ENCODE results near the gene OR10H1.
"Not testable (repeated sequence)": the region's sequence is repeated elsewhere in the genome, so short reads cannot be mapped to it uniquely, and the experiment has no call there.

The OR10H1 gene

GRCh38 chr19:15841875-15842569 is 26.6 kb upstream of the OR10H1 start:
- H3F3A ChIP-seq (ENCODE audit: low read depth), result 0 out of 2 replicates have a peak, but pooled peaks cover 12% of the 10 kb centered on the region
- TF ChIP-seq CTCF (conservative IDR thresholded peaks at IDR 0.05; ENCODE audit: low read length), result peak; percentile 70
- TF ChIP-seq EZH2phosphoT487 (IDR thresholded peaks at IDR 0.05; ENCODE audit: borderline replicate concordance), result no peak
- no peaks in the 10 kb centered on the region for H3K27me3 ChIP-seq (ENCODE audit: insufficient read depth, low read length, poor library complexity, severe bottlenecking)
- H3K79me2 ChIP-seq (ENCODE audit: insufficient read depth, low read length), result peaks cover 12% of the 10 kb centered on the region; the same call in 1 of the 2 replicates
- no peaks in the 10 kb centered on the region for H3K36me3 ChIP-seq (ENCODE audit: insufficient read depth, low read length)
- H2AFZ ChIP-seq (ENCODE audit: low read length), result no peak overlapping the region
- no peak overlapping the region for H3K4me3 ChIP-seq (ENCODE audit: low read length, poor library complexity, severe bottlenecking)
- H3K9me2 ChIP-seq (replicated peaks; ENCODE audit: low read depth, low read length), result no peaks in the 10 kb centered on the region
- H3K9me3 ChIP-seq (ENCODE audit: insufficient read depth, low read depth, low read length), result peaks cover 6% of the 10 kb centered on the region; the same call in 1 of the 2 replicates
- no peak overlapping the region for H3K4me2 ChIP-seq (ENCODE audit: low read depth, low read length, poor library complexity, severe bottlenecking)
- H3K4me1 ChIP-seq (ENCODE audit: insufficient read depth, low read length, poor library complexity, severe bottlenecking), result peaks cover 68% of the 10 kb centered on the region
- no peaks in the 10 kb centered on the region for H4K20me1 ChIP-seq (ENCODE audit: insufficient read depth, low read length, poor library complexity, severe bottlenecking)
- peak overlapping the region; percentile 17 for H3K9ac ChIP-seq (ENCODE audit: low read depth, low read length, poor library complexity, severe bottlenecking)

GRCh38 chr19:15840833-15841232 is 25.4 kb upstream of the OR10H1 start:
- H2AFZ ChIP-seq (ENCODE audit: low read length), result no peak overlapping the region
- no peak overlapping the region for H3K9ac ChIP-seq (ENCODE audit: low read depth, low read length, poor library complexity, severe bottlenecking)
- H3K9me3 ChIP-seq (ENCODE audit: insufficient read depth, low read depth, low read length), result 0 out of 2 replicates have a peak, but pooled peaks cover under 1% of the 10 kb centered on the region
- H3K4me1 ChIP-seq (ENCODE audit: insufficient read depth, low read length, poor library complexity, severe bottlenecking), result peaks cover 72% of the 10 kb centered on the region
- peaks cover 18% of the 10 kb centered on the region; the same call in 1 of the 2 replicates for H3F3A ChIP-seq (ENCODE audit: low read depth)
- H3K27me3 ChIP-seq (ENCODE audit: insufficient read depth, low read length, poor library complexity, severe bottlenecking), result no peaks in the 10 kb centered on the region
- H3K36me3 ChIP-seq (ENCODE audit: insufficient read depth, low read length), result no peaks in the 10 kb centered on the region
- H3K79me2 ChIP-seq (ENCODE audit: insufficient read depth, low read length), result peaks cover 8% of the 10 kb centered on the region; the same call in 1 of the 2 replicates
- TF ChIP-seq CTCF (conservative IDR thresholded peaks at IDR 0.05; ENCODE audit: low read length), result no peak
- no peak for TF ChIP-seq EZH2phosphoT487 (IDR thresholded peaks at IDR 0.05; ENCODE audit: borderline replicate concordance)
- no peak overlapping the region for H3K4me3 ChIP-seq (ENCODE audit: low read length, poor library complexity, severe bottlenecking)
- no peak overlapping the region for H3K4me2 ChIP-seq (ENCODE audit: low read depth, low read length, poor library complexity, severe bottlenecking)
- no peaks in the 10 kb centered on the region for H4K20me1 ChIP-seq (ENCODE audit: insufficient read depth, low read length, poor library complexity, severe bottlenecking)
- no peaks in the 10 kb centered on the region for H3K9me2 ChIP-seq (replicated peaks; ENCODE audit: low read depth, low read length)

GRCh38 chr19:15839888-15840287 is 24.4 kb upstream of the OR10H1 start:
- not testable (repeated sequence) for H2AFZ ChIP-seq (ENCODE audit: low read length); H3K9ac ChIP-seq (ENCODE audit: low read depth, low read length, poor library complexity, severe bottlenecking); H3K9me2 ChIP-seq (replicated peaks; ENCODE audit: low read depth, low read length); H4K20me1 ChIP-seq (ENCODE audit: insufficient read depth, low read length, poor library complexity, severe bottlenecking); H3K79me2 ChIP-seq (ENCODE audit: insufficient read depth, low read length); H3K9me3 ChIP-seq (ENCODE audit: insufficient read depth, low read depth, low read length); H3K27me3 ChIP-seq (ENCODE audit: insufficient read depth, low read length, poor library complexity, severe bottlenecking); H3K4me3 ChIP-seq (ENCODE audit: low read length, poor library complexity, severe bottlenecking); H3K36me3 ChIP-seq (ENCODE audit: insufficient read depth, low read length)
- H3K4me1 ChIP-seq (ENCODE audit: insufficient read depth, low read length, poor library complexity, severe bottlenecking), result peaks cover 72% of the 10 kb centered on the region
- peak overlapping the region; percentile 18 for H3K4me2 ChIP-seq (ENCODE audit: low read depth, low read length, poor library complexity, severe bottlenecking)
- TF ChIP-seq CTCF (conservative IDR thresholded peaks at IDR 0.05; ENCODE audit: low read length), result peak; percentile 45
- H3F3A ChIP-seq (ENCODE audit: low read depth), result peaks cover 17% of the 10 kb centered on the region; the same call in 1 of the 2 replicates
